ENCODE data around the gene SAXO1. TPM values are rescaled to one million over a fixed set of nuclear protein-coding genes. Genes with fewer than 3 reads are reported as not detected.
A peak's percentile ranks its signal among the peaks of the same experiment; 100 is the strongest.

The SAXO1 gene
- total RNA-seq, 1 donor from 2014 or later = 0.14 TPM

GRCh38 chr9:18893046-18893445, 140.0 kb downstream of the SAXO1 start:
- H3K27ac Mint-ChIP-seq (ENCODE audit: unreplicated experiment) = no peak overlapping the region
- H3K4me3 Mint-ChIP-seq = no peak overlapping the region
- TF ChIP-seq CTCF (conservative IDR thresholded peaks at IDR 0.05) = no peak
- H3K36me3 Mint-ChIP-seq (ENCODE audit: low read depth) = peaks cover 21% of the 10 kb centered on the region
- H3K9me3 Mint-ChIP-seq = peaks cover 12% of the 10 kb centered on the region
- no peaks in the 10 kb centered on the region for H3K27me3 Mint-ChIP-seq (ENCODE audit: low read depth)
- DNase-seq (ENCODE audit: low read depth, low spot score) = no peak
- peaks cover 8% of the 10 kb centered on the region for H3K4me1 Mint-ChIP-seq

GRCh38 chr9:18891946-18892670, 140.9 kb downstream of the SAXO1 start:
- DNase-seq (ENCODE audit: low read depth, low spot score) = no peak
- Mint-ChIP-seq H3K27me3 (ENCODE audit: low read depth) (no peaks in the 10 kb centered on the region), H3K9me3 (peaks cover 12% of the 10 kb centered on the region)

GRCh38 chr9:18890372-18890771, 142.6 kb downstream of the SAXO1 start:
- no peak overlapping the region for H3K27ac Mint-ChIP-seq (ENCODE audit: unreplicated experiment)
- H3K9me3 Mint-ChIP-seq = peaks cover 6% of the 10 kb centered on the region
- no peak overlapping the region for H3K4me3 Mint-ChIP-seq
- H3K27me3 Mint-ChIP-seq (ENCODE audit: low read depth) = no peaks in the 10 kb centered on the region
- TF ChIP-seq CTCF (conservative IDR thresholded peaks at IDR 0.05) = no peak
- peaks cover 8% of the 10 kb centered on the region for H3K4me1 Mint-ChIP-seq
- H3K36me3 Mint-ChIP-seq (ENCODE audit: low read depth) = peaks cover 12% of the 10 kb centered on the region
- DNase-seq (ENCODE audit: low read depth, low spot score) = no peak

More at GRCh38 chr9:18891946-18892670, 140.9 kb downstream of the SAXO1 start:
- Mint-ChIP-seq H3K4me1 (peaks cover 8% of the 10 kb centered on the region), H3K4me3 (no peak overlapping the region), H3K27ac (ENCODE audit: unreplicated experiment) (no peak overlapping the region), H3K36me3 (ENCODE audit: low read depth) (peaks cover 21% of the 10 kb centered on the region)
- TF ChIP-seq CTCF (conservative IDR thresholded peaks at IDR 0.05) = no peak

- no peak for TF ChIP-seq CTCF (conservative IDR thresholded peaks at IDR 0.05)
- DNase-seq (ENCODE audit: low read depth, low spot score) = no peak
- no peak overlapping the region for H3K27ac Mint-ChIP-seq (ENCODE audit: unreplicated experiment)
- H3K4me1 Mint-ChIP-seq = peaks cover 8% of the 10 kb centered on the region
- H3K36me3 Mint-ChIP-seq (ENCODE audit: low read depth) = peaks cover 11% of the 10 kb centered on the region
- peaks cover 5% of the 10 kb centered on the region for H3K9me3 Mint-ChIP-seq
- no peaks in the 10 kb centered on the region for H3K27me3 Mint-ChIP-seq (ENCODE audit: low read depth)
- no peak overlapping the region for H3K4me3 Mint-ChIP-seq
Observed at GRCh38 chr9:18889550-18889949, 143.5 kb downstream of the SAXO1 start.

GRCh38 chr9:18888290-18888689, 144.7 kb downstream of the SAXO1 start:
- Mint-ChIP-seq H3K36me3 (ENCODE audit: low read depth) (peaks cover 11% of the 10 kb centered on the region), H3K4me1 (peaks cover 8% of the 10 kb centered on the region), H3K27ac (ENCODE audit: unreplicated experiment) (peak overlapping the region; percentile 36), H3K9me3 (peaks cover 8% of the 10 kb centered on the region), H3K27me3 (ENCODE audit: low read depth) (no peaks in the 10 kb centered on the region), H3K4me3 (no peak overlapping the region)
- no peak for DNase-seq (ENCODE audit: low read depth, low spot score)
- TF ChIP-seq CTCF (conservative IDR thresholded peaks at IDR 0.05) = no peak
